Smooth muscle cell (in vitro differentiated cells): ENCODE results near the gene DEK. TPM values are rescaled to one million over a fixed set of nuclear protein-coding genes. Genes with fewer than 3 reads are reported as not detected.

Source experiments
- DNase-seq: peaks from one replicate; lab custom pipeline; 2025; ENCODE audit not compliant: unreplicated experiment; lab: John Stamatoyannopoulos, UW
- H2AFZ ChIP-seq: fragments of 200-600 bp; sonication (generic); 2 replicates; pipeline ENCODE4 v1.6.0; 2016; ENCODE audit warnings: antibody characterized with exemption, low read depth, mild to moderate bottlenecking
- H3F3A ChIP-seq: fragments of 200-600 bp; sonication (generic); 2 replicates; pipeline ENCODE4 v1.6.0; 2017; ENCODE audit warnings: antibody characterized with exemption, low read depth
- H3K27ac ChIP-seq: fragments of 200-600 bp; sonication (generic); 2 replicates; pipeline ENCODE4 v1.5.1; 2016; ENCODE audit warnings: low read depth, mild to moderate bottlenecking
- H3K27me3 ChIP-seq: fragments of 200-600 bp; sonication (generic); 2 replicates; pipeline ENCODE4 v1.6.1; 2016; ENCODE audit warnings: low read depth, mild to moderate bottlenecking
- H3K36me3 ChIP-seq: fragments of 200-600 bp; sonication (generic); 2 replicates; pipeline ENCODE4 v1.5.1; 2016; ENCODE audit warnings: low read depth
- H3K4me1 ChIP-seq: fragments of 200-600 bp; sonication (generic); 2 replicates; pipeline ENCODE4 v1.5.1; 2016; ENCODE audit warnings: low read depth
- H3K4me2 ChIP-seq: fragments of 200-600 bp; sonication (generic); 2 replicates; pipeline ENCODE4 v1.6.0; 2016; ENCODE audit warnings: mild to moderate bottlenecking
- H3K4me3 ChIP-seq: fragments of 200-600 bp; sonication (generic); 2 replicates; pipeline ENCODE4 v1.5.1; 2016; ENCODE audit warnings: mild to moderate bottlenecking
- H3K79me2 ChIP-seq: fragments of 200-600 bp; sonication (generic); 2 replicates; pipeline ENCODE4 v1.6.0; 2016; ENCODE audit warnings: low read depth, mild to moderate bottlenecking
- H3K9ac ChIP-seq: fragments of 200-600 bp; sonication (generic); 2 replicates; pipeline ENCODE4 v1.6.0; 2016; ENCODE audit warnings: low read depth
- H3K9me3 ChIP-seq: fragments of 200-600 bp; sonication (generic); replicated peaks from 2 replicates; pipeline ENCODE4 v1.5.1; 2016; ENCODE audit warnings: low read depth
- H4K20me1 ChIP-seq: fragments of 200-600 bp; sonication (generic); 2 replicates; pipeline ENCODE4 v1.6.0; 2016; ENCODE audit warnings: low read depth
- CTCF ChIP-seq: fragments of 200-600 bp; sonication (generic); IDR thresholded peaks from 2 replicates; pipeline ENCODE4 v1.5.1; 2017; ENCODE audit warnings: borderline replicate concordance, mild to moderate bottlenecking, antibody characterized with exemption; ENCODE audit not compliant: insufficient read depth, poor library complexity, severe bottlenecking
- WGBS: methylation state at CpG from one replicate; pipeline ENCODE4 v1.1.7; 2016; ENCODE audit warnings: low lambda C conversion rate; 5-methylcytosine and 5-hydroxymethylcytosine counted together
- polyA plus RNA-seq: library from polyadenylated mRNA; unstranded; fragments of >200 nt; fragmentation: Nextera tagmentation; extraction: Ambion mirVana; gene quantifications from 2 replicates; pipeline ENCODE4 v1.2.1, GENCODE V29; 2016
- total RNA-seq: library from RNA; depleted of rRNA; stranded (reverse); fragments of >200 nt; gene quantifications from 2 replicates; pipeline ENCODE4 v1.2.3, GENCODE V29; 2014

Gene DEK
- total and polyA plus RNA-seq, 2 experiments from 2014 or later = 33.7 to 56.5 TPM

- Histone ChIP-seq H3K9me3 (no peaks in the 10 kb centered on the region), H3F3A (no peaks in the 10 kb centered on the region), H2AFZ (no peak overlapping the region), H3K36me3 (no peaks in the 10 kb centered on the region), H3K9ac (no peak overlapping the region), H3K27me3 (no peaks in the 10 kb centered on the region), H3K4me2 (no peak overlapping the region), H3K27ac (no peak overlapping the region), H3K79me2 (no peaks in the 10 kb centered on the region), H3K4me3 (no peak overlapping the region), H4K20me1 (no peaks in the 10 kb centered on the region), H3K4me1 (no peaks in the 10 kb centered on the region)
- WGBS = 50% methylated on average over 6 of the region's 6 CpGs
- no peak for DNase-seq
- no peak for TF ChIP-seq CTCF
Observed at GRCh38 chr6:18293076-18293904, 29.0 kb upstream of the DEK start.

GRCh38 chr6:18289283-18289682 lies 25.0 kb upstream of the DEK start:
- 57% methylated on average over 4 of the region's 4 CpGs for WGBS
- H3K4me1 ChIP-seq = no peaks in the 10 kb centered on the region
- H3K9me3 ChIP-seq = no peaks in the 10 kb centered on the region

GRCh38 chr6:18284261-18284660 lies 19.9 kb upstream of the DEK start:
- Histone ChIP-seq H3K9me3 (no peaks in the 10 kb centered on the region), H3K27ac (no peak overlapping the region), H4K20me1 (no peaks in the 10 kb centered on the region), H3K4me1 (peaks cover 5% of the 10 kb centered on the region), H3K9ac (no peak overlapping the region), H3K4me3 (no peak overlapping the region), H3K4me2 (no peak overlapping the region), H3K36me3 (no peaks in the 10 kb centered on the region), H3K27me3 (peaks cover 18% of the 10 kb centered on the region), H2AFZ (no peak overlapping the region), H3K79me2 (no peaks in the 10 kb centered on the region), H3F3A (no peaks in the 10 kb centered on the region)
- 77% methylated on average over 2 of the region's 2 CpGs for WGBS
- TF ChIP-seq CTCF = no peak
- no peak for DNase-seq

More at GRCh38 chr6:18289283-18289682, 25.0 kb upstream of the DEK start:
- Histone ChIP-seq H2AFZ (no peak overlapping the region), H3K36me3 (no peaks in the 10 kb centered on the region), H3K9ac (no peak overlapping the region), H4K20me1 (no peaks in the 10 kb centered on the region), H3K4me2 (no peak overlapping the region), H3F3A (no peaks in the 10 kb centered on the region), H3K4me3 (no peak overlapping the region), H3K27me3 (no peaks in the 10 kb centered on the region), H3K27ac (no peak overlapping the region), H3K79me2 (no peaks in the 10 kb centered on the region)
- no peak for DNase-seq
- no peak for TF ChIP-seq CTCF

GRCh38 chr6:18281564-18281963 lies 17.2 kb upstream of the DEK start:
- Histone ChIP-seq H4K20me1 (no peaks in the 10 kb centered on the region), H3K4me1 (peaks cover 10% of the 10 kb centered on the region), H3K4me2 (no peak overlapping the region), H3K79me2 (no peaks in the 10 kb centered on the region), H3K36me3 (no peaks in the 10 kb centered on the region), H3K9ac (no peak overlapping the region), H2AFZ (no peak overlapping the region), H3K27me3 (peaks cover 45% of the 10 kb centered on the region), H3K4me3 (no peak overlapping the region), H3K27ac (no peak overlapping the region), H3K9me3 (no peaks in the 10 kb centered on the region), H3F3A (no peaks in the 10 kb centered on the region)
- DNase-seq = no peak
- TF ChIP-seq CTCF = no peak
- WGBS = 69% methylated on average over 4 of the region's 4 CpGs
